LNCaP clone FGC (cell line): ENCODE data around the gene GPR31.

ENCODE experiments used
- DNase-seq: peaks from one replicate; pipeline ENCODE4 v3.0.0-alpha.2; 2011; ENCODE audit warnings: low read depth
- H3K4me3 ChIP-seq: 2 replicates; pipeline ENCODE4 v1.5.1; 2011; ENCODE audit warnings: mild to moderate bottlenecking, low read depth, low read length, control low read depth
- TF ChIP-seq, protein P1 (sequence below): IDR thresholded peaks from 2 replicates; pipeline ENCODE4 v1.5.1; 2012; ENCODE audit warnings: mild to moderate bottlenecking; ENCODE audit not compliant: control insufficient read depth, insufficient read depth; ENCODE audit errors: extremely low read depth

Gene GPR31

DNA sequence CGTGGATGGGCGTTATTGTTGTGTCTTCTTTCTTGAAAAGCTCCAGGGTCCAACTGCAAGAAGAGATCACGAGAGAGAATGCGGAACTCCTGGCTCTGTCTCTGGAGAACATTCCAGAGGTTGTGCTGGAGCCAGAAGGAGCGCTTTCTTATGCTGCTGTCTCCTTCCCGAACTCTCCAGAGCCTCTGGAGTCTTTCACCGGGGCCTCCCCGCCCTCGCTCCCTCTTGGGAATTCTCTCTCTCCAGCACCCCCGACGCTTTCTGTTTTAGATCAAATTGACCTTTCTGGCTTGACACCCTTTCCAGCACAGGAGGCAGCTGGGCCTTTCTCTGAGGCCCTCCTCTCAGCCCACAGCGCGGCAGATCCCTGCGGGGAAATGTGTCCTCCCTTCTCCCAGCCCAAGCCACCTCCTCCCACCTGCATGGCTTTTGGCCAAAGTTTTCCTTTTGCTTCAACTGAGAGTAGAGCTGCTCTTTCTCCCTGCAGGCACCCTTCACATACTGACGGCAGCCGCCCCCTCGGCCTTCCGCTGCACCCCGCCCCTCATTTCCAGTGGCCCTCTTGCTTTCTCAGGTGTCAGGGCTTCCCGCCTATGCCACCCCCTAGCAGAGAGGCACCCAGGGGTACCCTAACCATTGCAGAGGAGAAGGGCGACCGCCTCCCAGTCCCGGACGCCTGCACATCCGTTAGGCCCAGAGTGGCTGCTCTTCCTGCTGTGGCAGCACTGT is 41.5 kb downstream of the GPR31 start:
- no peak for DNase-seq
- no peak overlapping the region for H3K4me3 ChIP-seq
- TF ChIP-seq, protein P1, sequence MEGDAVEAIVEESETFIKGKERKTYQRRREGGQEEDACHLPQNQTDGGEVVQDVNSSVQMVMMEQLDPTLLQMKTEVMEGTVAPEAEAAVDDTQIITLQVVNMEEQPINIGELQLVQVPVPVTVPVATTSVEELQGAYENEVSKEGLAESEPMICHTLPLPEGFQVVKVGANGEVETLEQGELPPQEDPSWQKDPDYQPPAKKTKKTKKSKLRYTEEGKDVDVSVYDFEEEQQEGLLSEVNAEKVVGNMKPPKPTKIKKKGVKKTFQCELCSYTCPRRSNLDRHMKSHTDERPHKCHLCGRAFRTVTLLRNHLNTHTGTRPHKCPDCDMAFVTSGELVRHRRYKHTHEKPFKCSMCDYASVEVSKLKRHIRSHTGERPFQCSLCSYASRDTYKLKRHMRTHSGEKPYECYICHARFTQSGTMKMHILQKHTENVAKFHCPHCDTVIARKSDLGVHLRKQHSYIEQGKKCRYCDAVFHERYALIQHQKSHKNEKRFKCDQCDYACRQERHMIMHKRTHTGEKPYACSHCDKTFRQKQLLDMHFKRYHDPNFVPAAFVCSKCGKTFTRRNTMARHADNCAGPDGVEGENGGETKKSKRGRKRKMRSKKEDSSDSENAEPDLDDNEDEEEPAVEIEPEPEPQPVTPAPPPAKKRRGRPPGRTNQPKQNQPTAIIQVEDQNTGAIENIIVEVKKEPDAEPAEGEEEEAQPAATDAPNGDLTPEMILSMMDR = no peak

DNA sequence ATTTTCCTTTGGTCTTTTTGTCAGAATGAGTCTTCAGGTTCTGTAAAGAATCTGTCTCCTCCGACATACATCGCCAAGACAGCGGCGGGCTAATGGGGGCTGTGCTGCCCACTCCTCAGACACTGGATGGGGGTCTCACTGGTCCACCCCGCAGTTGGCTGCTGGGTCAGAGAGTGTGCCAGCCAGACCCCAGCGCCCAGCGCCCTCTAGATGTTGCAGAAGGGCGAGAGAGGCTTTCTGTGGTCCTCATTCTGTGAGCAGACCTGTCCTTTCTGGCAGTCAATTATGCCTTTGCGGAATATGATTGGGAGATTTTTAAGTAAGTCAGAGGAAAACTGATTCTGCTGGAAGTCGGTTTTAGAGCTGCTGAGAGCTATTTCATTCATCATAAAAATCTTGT is 42.7 kb downstream of the GPR31 start:
- DNase-seq = no peak
- TF ChIP-seq, protein P1 = no peak

DNA sequence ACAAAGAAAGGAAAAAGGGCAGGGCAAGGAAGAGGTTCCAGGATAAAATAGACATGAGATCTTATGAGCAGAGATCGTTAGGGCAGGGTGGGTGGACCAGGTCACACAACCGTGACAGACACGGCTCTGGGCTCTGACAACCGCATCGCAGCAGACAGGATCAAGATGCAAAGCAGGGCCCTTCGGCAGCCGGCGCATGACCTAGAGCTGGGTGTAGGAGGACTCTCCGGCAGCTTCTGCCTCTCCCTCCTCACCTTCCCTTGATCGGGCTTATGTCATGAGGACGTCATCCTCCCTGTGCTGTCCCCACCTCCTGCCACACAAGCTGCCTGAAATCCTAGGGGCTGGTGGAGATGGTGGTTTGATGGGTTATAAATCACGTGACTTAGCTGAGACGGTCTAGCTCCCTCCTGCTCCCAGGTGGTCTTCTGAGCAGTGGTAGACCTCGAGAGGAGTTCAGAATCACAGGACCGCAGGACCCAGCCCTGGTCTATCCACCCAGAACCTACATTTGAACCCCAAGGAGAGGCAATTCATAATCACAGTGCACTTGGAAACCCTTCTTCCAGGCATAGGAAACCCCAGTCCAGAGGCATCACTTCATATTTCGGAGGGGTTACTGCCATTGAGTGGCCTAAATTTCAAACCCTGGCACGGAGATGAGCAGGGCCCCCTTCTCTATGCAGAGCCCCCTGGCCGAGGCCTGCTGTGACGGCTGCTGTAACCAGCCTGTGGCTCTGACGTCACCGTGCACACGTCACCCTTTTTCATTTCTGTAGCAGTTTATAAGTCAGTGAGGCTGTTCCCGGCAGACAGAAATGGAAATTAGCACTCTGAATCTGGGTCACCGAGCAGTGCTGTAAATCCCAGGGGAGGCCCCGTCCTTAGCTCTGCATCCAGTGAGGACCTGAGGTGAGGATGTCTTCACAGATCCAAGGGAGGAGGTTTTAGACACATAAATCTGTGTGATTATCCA is 43.6 kb downstream of the GPR31 start:
- DNase-seq = no peak
- TF ChIP-seq, protein P1 = no peak
- H3K4me3 ChIP-seq = no peak overlapping the region

More for the DNA sequence above, 42.7 kb downstream of the GPR31 start:
- no peak overlapping the region for H3K4me3 ChIP-seq

DNA sequence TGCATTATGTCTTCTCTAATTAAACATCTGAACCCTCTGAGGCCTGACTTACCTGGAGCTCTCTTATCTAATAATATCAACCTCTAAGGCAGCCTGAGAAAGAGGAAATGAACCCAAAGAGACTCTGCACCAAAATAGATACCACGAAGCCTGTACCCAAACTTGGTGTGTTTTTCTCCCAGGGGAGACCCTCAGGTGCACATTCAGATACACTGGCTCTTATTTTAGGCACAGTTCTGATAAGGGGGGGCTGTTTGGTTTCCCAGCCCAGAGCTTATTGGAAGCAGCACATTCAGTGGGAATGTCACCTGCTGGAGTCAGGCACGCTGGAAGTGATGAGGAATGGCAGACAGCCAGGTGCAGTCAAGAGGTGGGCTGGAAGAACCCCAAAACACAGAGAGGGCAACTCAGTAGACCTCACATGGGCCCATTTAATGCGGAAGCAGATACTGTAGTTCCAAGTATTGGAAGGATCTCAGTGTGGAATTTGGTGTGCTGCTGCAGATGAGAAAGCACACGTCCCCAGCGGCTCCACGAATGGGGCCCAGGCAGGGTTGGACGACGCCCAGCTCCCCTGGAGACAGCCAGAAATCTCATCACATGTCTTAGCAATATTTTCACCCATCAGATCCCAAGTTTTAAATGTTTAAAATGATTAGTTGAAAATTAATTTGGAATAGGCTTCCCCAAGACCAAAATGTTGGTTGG is 44.6 kb downstream of the GPR31 start:
- H3K4me3 ChIP-seq = no peak overlapping the region

DNA sequence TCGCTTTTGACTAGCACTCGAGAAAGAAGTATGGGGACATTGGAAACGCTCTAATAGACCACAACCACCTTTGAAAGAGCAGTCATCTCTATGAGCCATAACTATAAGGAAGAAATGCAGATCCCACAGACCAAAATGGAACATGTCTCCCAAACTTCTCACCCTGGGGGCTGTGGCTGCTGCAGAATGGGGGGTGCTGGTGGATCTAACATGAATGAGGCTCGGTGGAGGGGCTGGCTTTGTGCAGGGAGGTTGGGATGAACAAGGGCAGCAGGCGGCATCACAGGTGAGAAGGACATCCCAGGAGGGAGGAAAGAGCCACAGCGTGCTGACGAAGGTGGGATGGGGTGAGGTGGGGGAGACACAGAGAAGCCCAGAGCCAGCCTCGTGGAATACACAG is 45.4 kb downstream of the GPR31 start:
- H3K4me3 ChIP-seq = no peak overlapping the region
- TF ChIP-seq, protein P1 = no peak
- no peak for DNase-seq

More for the DNA sequence above, 44.6 kb downstream of the GPR31 start:
- TF ChIP-seq, protein P1 = no peak
- DNase-seq = no peak

DNA sequence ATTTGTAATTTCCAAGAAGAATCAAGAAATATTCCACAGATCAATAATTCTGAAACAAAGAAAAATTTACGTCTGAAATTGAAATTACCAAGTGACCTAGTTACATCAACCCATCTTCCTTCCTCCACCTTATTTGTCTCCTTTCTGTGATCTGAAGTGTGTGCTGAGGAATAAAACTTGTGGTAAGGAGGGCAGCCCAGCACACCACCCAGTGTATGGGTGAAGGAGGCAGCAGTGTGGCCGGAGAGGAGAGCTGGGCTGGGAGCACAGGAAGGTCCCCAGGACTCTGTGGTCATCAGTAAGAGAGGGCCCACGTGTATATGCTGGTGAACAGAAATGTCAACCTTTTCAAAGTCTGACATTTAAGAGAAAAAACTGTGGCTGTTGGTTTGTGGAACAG is 46.2 kb downstream of the GPR31 start:
- DNase-seq = no peak
- no peak overlapping the region for H3K4me3 ChIP-seq
- TF ChIP-seq, protein P1 = no peak
